ENCODE results near the gene AHSP.
"Not testable (repeated sequence)": the region's sequence is repeated elsewhere in the genome, so short reads cannot be mapped to it uniquely, and the experiment has no call there.

AHSP gene

GRCh38 chr16:31531096-31531495 is 3.4 kb downstream of the AHSP start:
- DNase-seq (ENCODE audit: low read depth): no peak

GRCh38 chr16:31532120-31532519 is 4.4 kb downstream of the AHSP start:
- no peak for DNase-seq (ENCODE audit: low read depth)

- no peak for DNase-seq (ENCODE audit: low read depth)
These were observed 5.2 kb downstream of the AHSP start for GRCh38 chr16:31532896-31533295.

- no peak for DNase-seq (ENCODE audit: low read depth)
These were observed 8.0 kb downstream of the AHSP start for GRCh38 chr16:31535737-31536136.

- DNase-seq (ENCODE audit: low read depth): no peak
These were observed 9.2 kb downstream of the AHSP start for GRCh38 chr16:31536804-31537361.

- no peak for DNase-seq (ENCODE audit: low read depth)
These were observed 9.9 kb downstream of the AHSP start for GRCh38 chr16:31537362-31538242.

GRCh38 chr16:31538243-31538598 is 10.5 kb downstream of the AHSP start:
- not testable (repeated sequence) for DNase-seq (ENCODE audit: low read depth)

GRCh38 chr16:31539762-31540161 is 12.1 kb downstream of the AHSP start:
- not testable (repeated sequence) for DNase-seq (ENCODE audit: low read depth)

- no peak for DNase-seq (ENCODE audit: low read depth)
These were observed 15.1 kb downstream of the AHSP start for GRCh38 chr16:31542763-31543162.

GRCh38 chr16:31561426-31562233 is 33.9 kb downstream of the AHSP start:
- no peak for DNase-seq (ENCODE audit: low read depth)

GRCh38 chr16:31568577-31569359 is 41.1 kb downstream of the AHSP start:
- DNase-seq (ENCODE audit: low read depth): no peak

- no peak for DNase-seq (ENCODE audit: low read depth)
These were observed 41.6 kb downstream of the AHSP start for GRCh38 chr16:31569360-31569717.

- no peak for DNase-seq (ENCODE audit: low read depth)
These were observed 45.1 kb downstream of the AHSP start for GRCh38 chr16:31572821-31573220.

GRCh38 chr16:31574159-31574558 is 46.5 kb downstream of the AHSP start:
- not testable (repeated sequence) for DNase-seq (ENCODE audit: low read depth)

GRCh38 chr16:31577411-31577810 is 49.7 kb downstream of the AHSP start:
- DNase-seq (ENCODE audit: low read depth): no peak

Data from stimulated activated CD8-positive, alpha-beta memory T cell treated with anti-CD3 and anti-CD28 coated beads, Interleukin-4, amount 100 ng/mL, for 24 hours (primary cell).